22Rv1 (cell line): Measurements from ENCODE around the gene DPP7.

Experiments used
- ZFX ChIP-seq: fragments of 450-650 bp; IDR thresholded peaks from 2 replicates; pipeline ENCODE4 v1.6.1; 2017; ENCODE audit warnings: antibody characterized with exemption, borderline replicate concordance
- TF ChIP-seq, protein P1 (sequence below): fragments of 450-650 bp; IDR thresholded peaks from 2 replicates; pipeline ENCODE4 v1.5.1; 2017; ENCODE audit warnings: mild to moderate bottlenecking

DNA sequence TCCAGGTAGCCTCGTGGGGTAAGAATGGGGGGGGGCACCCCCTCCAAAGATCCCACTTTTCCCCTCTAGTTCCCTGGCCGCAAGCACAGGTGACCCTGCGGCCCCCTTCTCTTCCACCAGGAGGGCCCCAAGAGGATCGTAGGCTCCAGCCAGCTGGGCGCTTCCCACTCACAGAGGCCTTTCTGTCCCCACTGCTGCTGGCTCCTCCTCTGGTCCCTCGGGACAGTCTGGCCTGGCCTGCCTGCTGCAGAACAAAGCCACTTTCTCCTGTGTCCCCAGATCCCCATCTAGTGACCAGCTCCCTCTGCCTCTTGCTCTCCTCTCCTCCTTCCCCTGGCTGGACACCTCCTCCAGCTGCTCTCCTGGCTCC, 43.6 kb downstream of the DPP7 start:
- TF ChIP-seq, protein P1, sequence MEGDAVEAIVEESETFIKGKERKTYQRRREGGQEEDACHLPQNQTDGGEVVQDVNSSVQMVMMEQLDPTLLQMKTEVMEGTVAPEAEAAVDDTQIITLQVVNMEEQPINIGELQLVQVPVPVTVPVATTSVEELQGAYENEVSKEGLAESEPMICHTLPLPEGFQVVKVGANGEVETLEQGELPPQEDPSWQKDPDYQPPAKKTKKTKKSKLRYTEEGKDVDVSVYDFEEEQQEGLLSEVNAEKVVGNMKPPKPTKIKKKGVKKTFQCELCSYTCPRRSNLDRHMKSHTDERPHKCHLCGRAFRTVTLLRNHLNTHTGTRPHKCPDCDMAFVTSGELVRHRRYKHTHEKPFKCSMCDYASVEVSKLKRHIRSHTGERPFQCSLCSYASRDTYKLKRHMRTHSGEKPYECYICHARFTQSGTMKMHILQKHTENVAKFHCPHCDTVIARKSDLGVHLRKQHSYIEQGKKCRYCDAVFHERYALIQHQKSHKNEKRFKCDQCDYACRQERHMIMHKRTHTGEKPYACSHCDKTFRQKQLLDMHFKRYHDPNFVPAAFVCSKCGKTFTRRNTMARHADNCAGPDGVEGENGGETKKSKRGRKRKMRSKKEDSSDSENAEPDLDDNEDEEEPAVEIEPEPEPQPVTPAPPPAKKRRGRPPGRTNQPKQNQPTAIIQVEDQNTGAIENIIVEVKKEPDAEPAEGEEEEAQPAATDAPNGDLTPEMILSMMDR = no peak
- TF ChIP-seq ZFX = no peak
